Melanocyte of skin (primary cell): ENCODE data around the gene CYP2F1. TPM values are rescaled to one million over a fixed set of nuclear protein-coding genes. Genes with fewer than 3 reads are reported as not detected.

Experiments
- total RNA-seq, 2 donors: library from RNA; depleted of rRNA; stranded (reverse); fragments of >200 nt; gene quantifications; 2 replicates each; pipeline ENCODE4 v1.2.3, GENCODE V29; 2012

Gene CYP2F1, protein sequence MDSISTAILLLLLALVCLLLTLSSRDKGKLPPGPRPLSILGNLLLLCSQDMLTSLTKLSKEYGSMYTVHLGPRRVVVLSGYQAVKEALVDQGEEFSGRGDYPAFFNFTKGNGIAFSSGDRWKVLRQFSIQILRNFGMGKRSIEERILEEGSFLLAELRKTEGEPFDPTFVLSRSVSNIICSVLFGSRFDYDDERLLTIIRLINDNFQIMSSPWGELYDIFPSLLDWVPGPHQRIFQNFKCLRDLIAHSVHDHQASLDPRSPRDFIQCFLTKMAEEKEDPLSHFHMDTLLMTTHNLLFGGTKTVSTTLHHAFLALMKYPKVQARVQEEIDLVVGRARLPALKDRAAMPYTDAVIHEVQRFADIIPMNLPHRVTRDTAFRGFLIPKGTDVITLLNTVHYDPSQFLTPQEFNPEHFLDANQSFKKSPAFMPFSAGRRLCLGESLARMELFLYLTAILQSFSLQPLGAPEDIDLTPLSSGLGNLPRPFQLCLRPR
- not detected for total RNA-seq

DNA sequence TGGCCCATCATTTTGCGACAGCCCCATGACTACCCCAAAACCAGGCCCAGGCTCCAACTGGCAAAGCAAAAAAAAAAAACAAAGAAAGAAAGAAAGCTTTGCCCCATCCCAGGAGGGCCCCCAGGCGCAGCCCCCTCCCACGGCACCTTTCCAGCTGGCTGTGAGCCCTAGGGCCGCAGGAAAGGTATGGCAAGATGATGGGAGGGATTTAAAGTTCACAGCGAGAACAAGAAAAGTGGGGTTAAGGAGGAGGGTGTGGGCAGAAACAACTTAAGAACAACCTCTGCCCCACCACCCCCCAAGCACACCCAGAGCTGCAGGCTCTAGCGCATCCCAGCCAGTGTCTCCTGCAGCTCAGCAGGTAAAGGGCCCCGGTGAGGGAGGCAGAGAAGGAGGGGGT is at the start of gene CYP2F1:
TSS of gene CYP2F1 (plus strand) at position 301 of the 400 bp plus-strand sequence. CDS start 1,757 bp downstream, outside the sequence.

DNA sequence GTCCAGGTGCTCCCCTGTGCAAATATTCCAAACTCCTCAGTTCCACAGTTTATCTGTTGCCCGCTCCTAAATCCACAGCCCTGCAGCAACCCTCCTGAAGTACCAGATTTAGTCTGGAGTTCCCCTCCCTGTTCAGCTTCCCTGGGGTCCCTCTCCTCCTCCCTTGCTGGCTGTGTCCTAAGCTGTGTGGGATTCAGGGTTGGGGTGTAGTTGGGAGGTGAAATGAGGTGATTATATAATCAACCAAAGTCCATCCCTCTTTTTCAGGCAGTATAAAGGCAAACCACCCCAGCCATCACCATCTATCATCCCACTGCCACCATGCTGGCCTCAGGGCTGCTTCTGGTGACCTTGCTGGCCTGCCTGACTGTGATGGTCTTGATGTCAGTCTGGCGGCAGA is 26.1 kb upstream of the CYP2F1 start, which contains the start of gene CYP2A13:
TSS of gene CYP2A13 (plus strand) at position 301 of the 400 bp plus-strand sequence. CDS start at position 322, 21 bp downstream.

Other genes with a start within 250 kb of the CYP2F1 start
- gene CYP2A7, start 232.2 kb upstream of the CYP2F1 start, total RNA-seq: not detected
- not detected for gene CYP2B6, start 123.2 kb upstream of the CYP2F1 start, total RNA-seq
- not detected for gene CYP2A13, start 26.0 kb upstream of the CYP2F1 start, total RNA-seq
- gene CYP2S1, start 78.8 kb downstream of the CYP2F1 start, total RNA-seq: under 1 TPM in 1 of 2 donors, not detected in 1; 1.00 TPM
- gene AXL, start 104.8 kb downstream of the CYP2F1 start, total RNA-seq: 10 to 100 TPM; 12.7 to 28.6 TPM
- 100 to 1,000 TPM in 1 of 2 donors, 10 to 100 TPM in 1; 78.1 to 108 TPM for gene HNRNPUL1, start 149.9 kb downstream of the CYP2F1 start, total RNA-seq
- 10 to 100 TPM; 10.3 to 11.3 TPM for gene CCDC97, start 195.7 kb downstream of the CYP2F1 start, total RNA-seq
- under 1 TPM; 0.34 to 0.67 TPM for gene TGFB1, start 239.5 kb downstream of the CYP2F1 start, total RNA-seq
- gene B9D2, start 249.7 kb downstream of the CYP2F1 start, total RNA-seq: 1 to 10 TPM; 3.1 to 3.3 TPM